Neural cell (in vitro differentiated cells): ENCODE measurements around the gene LMF2.
A peak's percentile ranks its signal among the peaks of the same experiment; 100 is the strongest.

ENCODE experiments used
- EP300 ChIP-seq: fragments of 450-650 bp; conservative IDR thresholded peaks from 2 replicates; pipeline ENCODE4 v1.6.1; 2014; ENCODE audit warnings: antibody characterized with exemption, mild to moderate bottlenecking, moderate library complexity; ENCODE audit not compliant: poor library complexity, severe bottlenecking
- EZH2 ChIP-seq: fragments of 200-600, 300-800 bp; shearing (Covaris generic), sonication (generic); IDR thresholded peaks from 2 replicates; pipeline ENCODE4 v1.6.1; 2014; ENCODE audit warnings: antibody characterized with exemption, low read length, borderline replicate concordance, mild to moderate bottlenecking; ENCODE audit not compliant: insufficient read depth, poor library complexity, severe bottlenecking
- POLR2AphosphoS5 ChIP-seq: IDR thresholded peaks from 2 replicates; pipeline ENCODE4 v1.6.1; 2012
- RAD21 ChIP-seq: fragments of 450-650 bp; conservative IDR thresholded peaks from 2 replicates; pipeline ENCODE4 v1.6.1; 2014; ENCODE audit warnings: antibody characterized with exemption, mild to moderate bottlenecking, moderate library complexity
- TAF1 ChIP-seq: IDR thresholded peaks from 2 replicates; pipeline ENCODE4 v1.6.1; 2012; ENCODE audit warnings: low read depth
- TF ChIP-seq, protein P1 (sequence below): fragments of 450-650 bp; IDR thresholded peaks from 2 replicates; pipeline ENCODE4 v1.5.1; 2014; ENCODE audit warnings: antibody characterized with exemption, mild to moderate bottlenecking, moderate library complexity; ENCODE audit not compliant: poor library complexity, severe bottlenecking

DNA sequence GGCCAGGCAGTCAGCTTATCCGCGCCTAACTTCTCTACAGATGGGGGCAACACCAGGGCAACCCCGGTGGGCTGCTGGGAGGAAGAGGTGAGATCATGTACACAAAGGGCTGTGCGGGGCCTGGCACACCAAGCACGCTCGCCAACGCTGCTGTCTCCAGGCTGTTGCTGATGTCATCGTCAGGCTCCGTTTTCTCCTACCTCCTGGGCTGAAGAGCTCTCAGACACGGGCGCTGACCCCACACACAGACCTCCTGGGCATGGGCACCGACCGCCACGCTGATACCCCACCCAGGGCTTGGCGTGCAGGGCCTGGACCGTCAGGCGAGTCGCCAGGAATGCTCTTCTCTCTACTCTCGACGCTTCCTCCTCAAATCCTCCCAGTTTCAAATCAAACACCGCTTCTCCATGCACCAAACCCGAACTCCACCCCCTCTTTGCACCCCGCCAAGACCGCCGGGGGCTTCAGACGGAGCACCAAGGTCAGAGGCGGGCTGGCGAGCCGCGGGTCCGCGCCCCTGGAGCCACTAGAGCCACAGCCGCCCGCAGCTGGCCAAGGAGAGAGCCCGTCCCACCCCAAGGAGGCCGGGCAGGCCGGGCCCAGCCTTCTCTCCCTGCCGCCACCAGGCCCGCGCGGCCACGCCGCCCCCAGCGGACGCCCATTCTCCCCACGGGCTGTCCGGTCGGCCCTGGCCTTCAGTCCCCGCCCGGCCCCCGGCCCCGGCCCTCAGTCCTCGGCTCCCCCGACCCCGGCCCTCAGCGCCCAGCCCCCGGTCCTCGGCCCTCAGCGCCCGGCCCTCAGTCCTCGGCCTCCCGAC is 33.4 kb downstream of the LMF2 start:
- TF ChIP-seq RAD21 (no peak), EP300 (no peak), POLR2AphosphoS5 (peak; percentile 7), TAF1 (no peak), EZH2 (no peak)
- TF ChIP-seq, protein P1, sequence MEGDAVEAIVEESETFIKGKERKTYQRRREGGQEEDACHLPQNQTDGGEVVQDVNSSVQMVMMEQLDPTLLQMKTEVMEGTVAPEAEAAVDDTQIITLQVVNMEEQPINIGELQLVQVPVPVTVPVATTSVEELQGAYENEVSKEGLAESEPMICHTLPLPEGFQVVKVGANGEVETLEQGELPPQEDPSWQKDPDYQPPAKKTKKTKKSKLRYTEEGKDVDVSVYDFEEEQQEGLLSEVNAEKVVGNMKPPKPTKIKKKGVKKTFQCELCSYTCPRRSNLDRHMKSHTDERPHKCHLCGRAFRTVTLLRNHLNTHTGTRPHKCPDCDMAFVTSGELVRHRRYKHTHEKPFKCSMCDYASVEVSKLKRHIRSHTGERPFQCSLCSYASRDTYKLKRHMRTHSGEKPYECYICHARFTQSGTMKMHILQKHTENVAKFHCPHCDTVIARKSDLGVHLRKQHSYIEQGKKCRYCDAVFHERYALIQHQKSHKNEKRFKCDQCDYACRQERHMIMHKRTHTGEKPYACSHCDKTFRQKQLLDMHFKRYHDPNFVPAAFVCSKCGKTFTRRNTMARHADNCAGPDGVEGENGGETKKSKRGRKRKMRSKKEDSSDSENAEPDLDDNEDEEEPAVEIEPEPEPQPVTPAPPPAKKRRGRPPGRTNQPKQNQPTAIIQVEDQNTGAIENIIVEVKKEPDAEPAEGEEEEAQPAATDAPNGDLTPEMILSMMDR: no peak
